HCT116 (cell line): Measurements from ENCODE around the gene TXNL1.

Source experiments
- CEBPB ChIP-seq: IDR thresholded peaks from 2 replicates; pipeline ENCODE4 v1.6.1; 2012; ENCODE audit warnings: low read depth
- CTCF ChIP-seq, 3 experiments: fragments of 200-600 bp in 1 of 3; sonication (generic) in 1 of 3; IDR thresholded peaks in 2 of 3; conservative IDR thresholded peaks in 1 of 3; 2 replicates each; pipeline ENCODE4 v1.5.1; 2012 to 2017; ENCODE audit warnings: low read depth in 2 of 3, low read length in 2 of 3, antibody characterized with exemption in 1 of 3, borderline replicate concordance in 1 of 3, control low read depth in 1 of 3, mild to moderate bottlenecking in 1 of 3, mixed read lengths in 1 of 3, mixed run types in 1 of 3, moderate library complexity in 1 of 3; ENCODE audit not compliant: insufficient read depth in 1 of 3
- EZH2 ChIP-seq: fragments of 200-600 bp; sonication (generic); IDR thresholded peaks from 2 replicates; pipeline ENCODE4 v1.6.1; 2017; ENCODE audit warnings: antibody characterized with exemption, mixed run types
- FOSL1 ChIP-seq: IDR thresholded peaks from 2 replicates; pipeline ENCODE4 v1.6.1; 2012; ENCODE audit warnings: low read depth
- JUND ChIP-seq: IDR thresholded peaks from 2 replicates; pipeline ENCODE4 v1.6.1; 2012
- POLR2A ChIP-seq: IDR thresholded peaks from 2 replicates; pipeline ENCODE4 v1.7.0; 2011; ENCODE audit warnings: borderline replicate concordance; ENCODE audit not compliant: insufficient read depth, insufficient read length; ENCODE audit errors: extremely low read depth
- POLR2AphosphoS5 ChIP-seq: IDR thresholded peaks from 2 replicates; pipeline ENCODE4 v1.6.1; 2011; ENCODE audit warnings: mild to moderate bottlenecking, low read depth, low read length, moderate library complexity
- RAD21 ChIP-seq: IDR thresholded peaks from 2 replicates; pipeline ENCODE4 v1.6.1; 2012; ENCODE audit warnings: low read depth, mild to moderate bottlenecking
- SP1 ChIP-seq: IDR thresholded peaks from 2 replicates; pipeline ENCODE4 v1.6.1; 2012; ENCODE audit warnings: low read depth
- ZBTB33 ChIP-seq: IDR thresholded peaks from 2 replicates; pipeline ENCODE4 v1.6.1; 2011; ENCODE audit warnings: mild to moderate bottlenecking, low read length, moderate library complexity; ENCODE audit not compliant: insufficient replicate concordance; ENCODE audit errors: extremely low read depth
- ZFX ChIP-seq: fragments of 450-650 bp; IDR thresholded peaks from 2 replicates; pipeline ENCODE4 v1.6.1; 2017
- ZNF274 ChIP-seq: fragments of 200-500 bp; sonication (Bioruptor generic); IDR thresholded peaks from 2 replicates; pipeline ENCODE4 v1.6.1; 2014; ENCODE audit warnings: mild to moderate bottlenecking, low read depth, low read length, inconsistent platforms
- TF ChIP-seq, protein P1 (sequence below): IDR thresholded peaks from 2 replicates; pipeline ENCODE4 v1.6.1; 2012; ENCODE audit warnings: low read depth

GRCh38 chr18:56593906-56594305 is 44.5 kb downstream of the TXNL1 start:
- TF ChIP-seq CTCF (IDR thresholded peaks at IDR 0.05 in 2 of 3, conservative IDR thresholded peaks at IDR 0.05 in 1 of 3; ENCODE audit: borderline replicate concordance in 1 of 3, insufficient read depth in 1 of 3, low read depth in 2 of 3, low read length in 2 of 3) (no peak), ZFX (no peak), EZH2 (no peak), ZBTB33 (no peak), CEBPB (no peak), SP1 (no peak), POLR2A (no peak), FOSL1 (no peak), ZNF274 (no peak), JUND (no peak), POLR2AphosphoS5 (no peak), RAD21 (no peak)
- TF ChIP-seq, protein P1, sequence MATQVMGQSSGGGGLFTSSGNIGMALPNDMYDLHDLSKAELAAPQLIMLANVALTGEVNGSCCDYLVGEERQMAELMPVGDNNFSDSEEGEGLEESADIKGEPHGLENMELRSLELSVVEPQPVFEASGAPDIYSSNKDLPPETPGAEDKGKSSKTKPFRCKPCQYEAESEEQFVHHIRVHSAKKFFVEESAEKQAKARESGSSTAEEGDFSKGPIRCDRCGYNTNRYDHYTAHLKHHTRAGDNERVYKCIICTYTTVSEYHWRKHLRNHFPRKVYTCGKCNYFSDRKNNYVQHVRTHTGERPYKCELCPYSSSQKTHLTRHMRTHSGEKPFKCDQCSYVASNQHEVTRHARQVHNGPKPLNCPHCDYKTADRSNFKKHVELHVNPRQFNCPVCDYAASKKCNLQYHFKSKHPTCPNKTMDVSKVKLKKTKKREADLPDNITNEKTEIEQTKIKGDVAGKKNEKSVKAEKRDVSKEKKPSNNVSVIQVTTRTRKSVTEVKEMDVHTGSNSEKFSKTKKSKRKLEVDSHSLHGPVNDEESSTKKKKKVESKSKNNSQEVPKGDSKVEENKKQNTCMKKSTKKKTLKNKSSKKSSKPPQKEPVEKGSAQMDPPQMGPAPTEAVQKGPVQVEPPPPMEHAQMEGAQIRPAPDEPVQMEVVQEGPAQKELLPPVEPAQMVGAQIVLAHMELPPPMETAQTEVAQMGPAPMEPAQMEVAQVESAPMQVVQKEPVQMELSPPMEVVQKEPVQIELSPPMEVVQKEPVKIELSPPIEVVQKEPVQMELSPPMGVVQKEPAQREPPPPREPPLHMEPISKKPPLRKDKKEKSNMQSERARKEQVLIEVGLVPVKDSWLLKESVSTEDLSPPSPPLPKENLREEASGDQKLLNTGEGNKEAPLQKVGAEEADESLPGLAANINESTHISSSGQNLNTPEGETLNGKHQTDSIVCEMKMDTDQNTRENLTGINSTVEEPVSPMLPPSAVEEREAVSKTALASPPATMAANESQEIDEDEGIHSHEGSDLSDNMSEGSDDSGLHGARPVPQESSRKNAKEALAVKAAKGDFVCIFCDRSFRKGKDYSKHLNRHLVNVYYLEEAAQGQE = no peak
